ENCODE measurements around the gene UQCRH.
"Not testable (repeated sequence)": the region's sequence is repeated elsewhere in the genome, so short reads cannot be mapped to it uniquely, and the experiment has no call there.

UQCRH gene

DNA sequence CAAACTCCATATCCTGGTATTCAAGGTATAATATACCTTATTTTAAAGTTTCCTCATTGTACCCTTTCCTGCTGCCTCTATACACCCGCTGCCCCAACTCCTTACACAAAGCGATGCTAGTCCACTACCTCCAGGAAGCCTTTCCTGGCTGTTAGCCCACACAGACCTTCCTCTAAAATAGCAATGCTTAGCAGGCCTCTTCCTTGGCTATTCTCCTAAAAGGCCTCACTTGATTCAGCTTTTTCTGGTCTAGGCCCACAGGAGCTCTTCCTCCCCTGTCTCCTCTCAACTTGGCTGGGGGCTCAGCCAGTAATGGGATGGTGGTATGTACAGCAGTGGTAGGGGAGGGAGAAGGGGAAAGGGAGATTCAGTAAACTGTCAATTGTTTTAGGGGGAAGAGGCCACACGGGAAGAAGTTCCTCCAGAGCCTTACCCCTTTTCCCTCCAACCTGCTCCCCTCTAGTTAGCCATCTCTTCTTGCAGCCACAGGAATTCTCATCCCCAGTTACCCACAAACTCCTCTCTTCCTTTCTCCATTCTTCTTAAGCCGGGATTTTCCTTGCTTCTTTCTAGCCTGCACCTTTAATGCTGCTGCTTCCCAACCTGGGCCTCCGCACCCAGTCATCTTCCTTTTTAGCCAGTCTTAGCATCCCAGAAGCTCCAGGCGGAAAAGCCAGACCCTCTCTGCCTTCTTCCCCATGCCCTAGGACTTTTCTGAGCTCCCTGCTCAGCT lies 2.7 kb upstream of the UQCRH start:
- no peak for ATAC-seq

GRCh38 chr1:46301406-46301807 lies 2.1 kb upstream of the UQCRH start:
- no peak for ATAC-seq

DNA sequence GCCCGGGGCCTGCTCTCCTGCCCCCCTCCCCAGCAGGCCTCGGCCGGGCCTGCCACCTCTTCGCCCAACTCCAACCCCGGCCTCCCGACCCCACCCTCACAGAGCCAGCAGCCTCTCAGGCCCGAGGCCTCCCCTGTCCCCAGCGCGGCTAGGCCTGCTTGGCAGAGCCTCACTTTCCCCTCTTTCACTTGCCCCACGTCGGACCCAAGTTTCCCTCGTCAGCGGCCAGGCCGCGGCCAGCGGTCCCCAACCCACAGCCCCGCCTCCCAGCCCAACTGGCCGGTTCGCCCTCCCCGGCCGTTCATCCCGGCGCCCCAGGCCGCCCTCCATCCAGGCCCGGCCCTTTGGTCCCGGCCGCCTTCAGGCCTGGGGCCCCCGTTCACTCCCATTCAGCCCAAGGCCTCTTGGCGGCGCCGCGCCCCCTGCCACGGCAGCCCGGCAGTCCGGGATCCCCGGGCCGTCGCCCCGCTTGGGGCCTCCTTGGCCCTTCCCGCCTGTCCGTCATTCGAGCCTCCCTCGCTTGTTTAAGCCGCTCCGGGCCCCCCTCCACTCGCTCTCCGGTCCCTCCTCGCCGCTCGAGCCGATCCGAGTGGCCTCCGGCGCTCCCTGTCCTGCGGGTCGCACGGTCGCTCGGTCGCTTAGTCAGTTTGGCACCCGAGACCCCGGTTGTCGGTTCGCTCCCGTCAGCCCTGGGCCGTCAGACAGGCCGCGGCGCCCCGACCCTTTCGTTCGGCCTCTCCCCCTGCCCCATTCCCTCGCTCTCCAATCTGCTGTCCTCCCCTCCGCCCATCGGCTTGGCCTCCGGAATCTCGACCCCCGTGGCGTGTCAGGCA lies 1.5 kb upstream of the UQCRH start:
- ATAC-seq, result peak; percentile 22 to 24

- peak; percentile 3 to 5 for ATAC-seq
Measured at GRCh38 chr1:46302641-46303037, 859 bp upstream of the UQCRH start.

DNA sequence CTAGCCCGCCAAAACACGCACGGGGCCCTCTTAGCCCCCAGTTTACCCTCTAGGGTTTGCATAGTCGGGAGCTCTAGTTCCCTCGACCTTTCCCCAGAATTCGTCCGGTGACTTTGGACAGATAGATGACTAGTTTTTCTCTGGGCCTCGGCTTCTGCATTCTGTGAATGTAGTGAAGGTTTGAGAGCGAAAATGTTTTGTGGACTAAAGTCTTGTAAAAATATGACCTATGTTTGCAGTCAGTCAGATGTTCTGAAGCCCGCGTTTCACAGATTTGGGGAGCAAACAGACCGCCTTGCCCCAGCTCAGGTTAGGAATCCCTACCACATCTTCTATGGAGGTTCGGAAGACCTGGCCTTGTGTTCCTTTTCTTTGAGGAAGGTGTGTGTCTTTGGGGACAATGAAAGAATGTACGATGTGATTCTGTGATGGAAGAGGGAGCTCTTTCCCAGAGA lies 401 bp downstream of the UQCRH start:
- ATAC-seq, result no peak

DNA sequence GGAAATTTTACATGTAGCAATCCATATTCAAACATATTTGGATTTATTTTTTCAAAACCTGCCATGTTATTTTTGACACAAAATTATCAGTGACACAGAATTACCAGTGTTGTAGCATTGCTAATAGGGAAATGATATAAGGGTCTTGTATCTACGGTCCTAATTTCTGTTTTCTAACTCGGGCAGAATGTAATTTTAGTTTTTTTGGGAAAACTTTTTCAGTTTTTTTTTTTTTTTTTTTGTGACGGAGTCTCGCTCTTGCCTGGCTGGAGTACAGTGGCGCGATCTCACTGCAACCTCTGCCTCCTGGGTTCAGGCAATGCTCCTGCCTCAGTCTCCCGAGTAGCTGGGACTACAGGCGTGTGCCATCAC lies 2.6 kb downstream of the UQCRH start:
- no peak for ATAC-seq

- no peak for ATAC-seq
Measured at GRCh38 chr1:46309401-46310159, 6.1 kb downstream of the UQCRH start.

GRCh38 chr1:46310321-46310720 lies 6.8 kb downstream of the UQCRH start:
- ATAC-seq, result no peak

DNA sequence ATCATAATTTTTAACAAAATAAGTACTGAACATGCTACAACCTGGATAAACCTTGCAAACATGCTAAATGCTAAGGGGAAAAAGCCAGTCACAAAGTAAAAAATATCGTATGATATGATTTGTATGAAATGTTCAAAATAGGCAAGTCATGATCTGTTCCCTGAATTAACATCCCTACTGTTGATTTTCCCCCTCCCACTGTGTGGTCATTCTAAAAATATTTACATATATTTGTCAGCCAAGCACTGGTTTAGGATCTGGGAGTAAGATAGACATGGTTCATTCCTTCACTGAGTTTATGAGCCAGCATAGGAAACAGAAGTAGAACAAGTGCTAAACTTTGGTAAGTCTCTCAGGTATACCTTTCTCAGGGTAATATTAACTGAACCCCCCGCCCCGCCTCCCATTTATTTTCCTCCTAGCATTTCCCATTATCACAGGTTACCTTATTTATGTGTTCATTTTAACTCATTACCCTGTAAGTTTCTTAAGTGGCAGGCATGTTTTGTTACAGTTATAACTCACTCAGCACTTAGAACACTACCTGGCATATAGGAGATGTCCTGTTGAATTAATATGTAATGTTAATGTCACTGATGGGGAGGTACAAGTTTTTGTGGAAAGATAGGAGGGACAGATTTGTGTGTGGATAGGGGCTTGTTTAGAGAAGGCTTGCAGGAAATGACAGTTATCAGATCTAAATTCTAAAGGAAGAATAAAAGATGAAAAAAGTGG lies 12.3 kb downstream of the UQCRH start:
- no peak for ATAC-seq

DNA sequence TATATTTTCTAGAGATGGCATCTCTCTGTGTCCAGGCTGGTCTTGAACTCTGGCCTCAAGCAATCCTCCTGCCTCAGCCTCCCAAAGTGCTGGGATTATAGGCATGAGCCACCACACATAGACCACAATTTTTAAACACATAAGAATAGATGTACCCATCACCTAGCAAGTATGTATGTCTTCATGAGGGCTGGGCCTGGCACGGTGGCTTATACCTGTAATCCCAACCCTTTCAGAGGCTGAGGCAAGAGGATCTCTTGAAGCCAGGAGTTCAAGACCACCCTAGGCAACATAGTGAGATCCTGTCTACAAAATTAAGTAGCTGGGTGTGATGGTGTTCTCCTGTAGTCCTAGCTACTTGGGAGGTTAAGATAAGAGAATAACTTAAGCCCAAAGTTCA lies 13.8 kb downstream of the UQCRH start:
- no peak for ATAC-seq

- ATAC-seq, result not testable (repeated sequence)
Measured at GRCh38 chr1:46319301-46319700, 15.8 kb downstream of the UQCRH start.

DNA sequence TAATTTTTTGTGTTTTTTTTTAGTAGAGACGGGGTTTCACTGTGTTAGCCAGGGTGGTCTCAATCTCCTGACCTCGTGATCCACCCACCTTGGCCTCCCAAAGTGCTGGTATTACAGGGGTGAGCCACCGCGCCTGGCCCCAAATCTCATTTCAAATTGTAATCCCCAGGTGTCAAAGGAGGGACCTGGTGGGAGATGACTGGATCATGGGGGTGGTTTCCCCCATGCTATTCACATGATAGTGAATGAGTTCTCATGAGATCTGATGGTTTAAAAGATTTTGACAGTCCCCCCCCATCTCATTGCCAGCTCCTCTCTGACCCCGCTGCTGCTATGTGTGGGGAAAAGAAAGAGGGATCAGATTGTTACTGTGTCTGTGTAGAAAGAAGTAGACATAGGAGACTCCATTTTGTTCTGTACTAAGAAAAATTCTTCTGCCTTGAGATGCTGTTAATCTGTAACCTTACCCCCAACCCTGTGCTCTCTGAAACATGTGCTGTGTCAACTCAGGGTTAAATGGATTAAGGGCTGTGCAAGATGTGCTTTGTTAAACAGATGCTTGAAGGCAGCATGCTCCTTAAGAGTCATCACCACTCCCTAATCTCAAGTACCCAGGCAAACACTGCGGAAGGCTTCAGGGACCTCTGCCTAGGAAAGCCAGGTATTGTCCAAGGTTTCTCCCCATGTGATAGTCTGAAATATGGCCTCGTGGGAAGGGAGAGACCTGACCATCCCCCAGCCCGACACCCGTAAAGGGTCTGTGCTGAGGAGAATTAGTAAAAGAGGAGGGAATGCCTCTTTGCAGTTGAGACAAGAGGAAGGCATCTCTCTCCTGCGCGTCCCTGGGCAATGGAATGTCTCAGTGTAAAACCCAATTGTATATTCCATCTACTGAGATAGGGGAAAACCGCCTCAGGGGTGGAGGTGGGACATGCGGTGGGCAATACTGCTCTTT lies 16.7 kb downstream of the UQCRH start:
- not testable (repeated sequence) for ATAC-seq

DNA sequence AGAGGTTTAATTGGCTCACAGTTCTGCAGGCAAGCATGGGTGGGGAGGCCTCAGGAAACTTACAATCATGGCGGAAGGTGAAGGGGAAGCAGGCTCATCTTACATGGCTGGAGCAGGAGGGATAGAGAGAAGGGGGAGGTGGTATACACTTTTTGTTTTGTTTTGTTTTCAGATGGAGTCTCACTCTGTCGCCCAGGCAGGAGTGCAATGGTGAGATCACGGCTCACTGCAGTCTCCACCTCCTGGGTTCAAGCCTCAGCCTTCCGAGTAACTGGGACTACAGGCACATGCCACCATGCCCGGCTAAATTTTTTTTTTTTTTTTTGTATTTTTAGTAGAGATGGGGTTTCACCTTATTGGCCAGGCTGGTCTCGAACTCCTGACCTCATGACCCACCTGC lies 18.7 kb downstream of the UQCRH start:
- ATAC-seq, result not testable (repeated sequence)

GRCh38 chr1:46325285-46326076 lies 22.0 kb downstream of the UQCRH start:
- ATAC-seq, result not testable (repeated sequence)

- not testable (repeated sequence) for ATAC-seq
Measured at GRCh38 chr1:46328182-46328581, 24.7 kb downstream of the UQCRH start.

GRCh38 chr1:46329807-46330206 lies 26.3 kb downstream of the UQCRH start:
- not testable (repeated sequence) for ATAC-seq

DNA sequence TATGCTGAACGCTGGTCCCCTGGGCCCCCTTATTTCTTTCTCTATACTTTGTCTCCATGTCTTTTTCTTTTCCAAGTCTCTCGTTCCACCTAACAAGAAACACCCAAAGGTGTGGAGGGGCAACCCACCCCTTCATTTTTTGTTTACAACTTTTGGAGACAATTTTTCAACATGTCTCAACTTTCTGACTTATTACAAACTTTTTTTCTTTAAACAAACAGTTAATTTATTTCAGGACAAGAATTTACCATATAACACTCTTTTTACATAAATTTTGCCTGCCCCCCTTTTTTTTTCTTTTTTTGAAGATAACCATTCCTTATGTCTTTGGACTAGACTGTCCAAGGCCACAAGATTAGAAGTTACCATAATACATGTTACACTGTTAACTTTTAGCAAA lies 26.9 kb downstream of the UQCRH start:
- not testable (repeated sequence) for ATAC-seq

- not testable (repeated sequence) for ATAC-seq
Measured at GRCh38 chr1:46331786-46332540, 28.5 kb downstream of the UQCRH start.

DNA sequence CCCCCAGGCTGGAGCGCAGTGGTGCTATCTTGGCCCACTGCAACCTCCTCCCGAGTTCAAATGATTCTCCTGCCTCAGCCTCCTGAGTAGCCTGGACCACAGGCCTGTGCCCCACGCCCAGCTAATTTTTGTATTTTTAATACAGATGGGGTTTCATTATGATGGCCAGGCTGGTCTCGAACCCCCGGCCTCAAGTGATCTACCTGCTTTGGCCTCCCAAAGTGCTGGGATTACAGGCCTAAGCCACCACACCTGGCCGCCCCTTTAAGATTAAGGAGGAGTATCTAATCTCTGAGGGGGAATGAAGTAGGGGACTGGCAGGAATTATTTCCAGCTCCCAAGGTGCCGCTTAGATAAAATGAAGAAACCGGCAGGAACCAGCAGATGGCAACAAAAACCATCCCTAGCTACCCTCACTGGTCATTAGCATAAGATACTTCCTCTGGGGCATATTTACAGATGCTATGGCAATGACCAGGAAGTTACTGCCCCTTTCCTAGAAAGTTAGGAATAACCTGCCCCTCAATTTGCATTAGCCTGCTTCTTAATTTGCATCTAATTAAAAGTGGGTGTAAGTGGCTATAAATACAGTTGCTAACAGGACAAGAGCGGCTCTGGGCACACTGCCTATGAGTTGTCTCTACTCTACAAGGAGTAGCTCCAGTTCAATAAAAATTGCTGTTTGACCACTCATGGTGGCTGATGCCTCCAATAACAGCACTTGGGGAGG lies 30.0 kb downstream of the UQCRH start:
- no peak for ATAC-seq

Data from activated CD4-positive, CD25-positive, alpha-beta regulatory T cell treated with anti-CD3 and anti-CD28 coated beads, Interleukin-2, amount 50 U/mL, for 24 hours (primary cell).